ENCODE data around the gene TCERG1L. TPM values are rescaled to one million over a fixed set of nuclear protein-coding genes. Genes with fewer than 3 reads are reported as not detected.

TCERG1L gene
- polyA plus RNA-seq, 1 of the 3 experiments (the other 2 are of a cell fraction): not detected

GRCh38 chr10:131187274-131187673, 124.2 kb downstream of the TCERG1L start:
- TF ChIP-seq ELF1 (IDR thresholded peaks at IDR 0.05) (no peak), PBX3 (IDR thresholded peaks at IDR 0.05) (no peak)
- no peaks in the 10 kb centered on the region for H4K20me1 ChIP-seq (ENCODE audit: insufficient read depth)

GRCh38 chr10:131186547-131187253, 124.8 kb downstream of the TCERG1L start:
- Histone ChIP-seq H3K9me2 (no peaks in the 10 kb centered on the region), H3K27me3 (ENCODE audit: insufficient read depth) (no peaks in the 10 kb centered on the region), H3K4me2 (no peak overlapping the region), H3K4me1 (ENCODE audit: control insufficient read depth in 1 of 2, insufficient read depth in 2 of 2, low read depth in 1 of 2, low read length in 1 of 2) (peaks cover 0 to 3% of the 10 kb centered on the region in 2 experiments; a peak in 1 of 4 replicates), H3K9ac (no peak overlapping the region), H3K36me3 (replicated peaks in 1 of 2; ENCODE audit: control insufficient read depth in 1 of 2, insufficient read depth in 2 of 2, low read length in 1 of 2) (no peaks in the 10 kb centered on the region), H2AFZ (ENCODE audit: low read depth) (no peak overlapping the region), H3K27ac (ENCODE audit: low read depth in 2 of 2, low read length in 1 of 2) (no peak overlapping the region), H3K79me2 (ENCODE audit: insufficient read depth) (no peaks in the 10 kb centered on the region), H3K4me3 (ENCODE audit: low read depth in 2 of 2, low read length in 1 of 2) (no peak overlapping the region), H3K9me3 (no peaks in the 10 kb centered on the region), H4K20me1 (ENCODE audit: insufficient read depth) (no peaks in the 10 kb centered on the region), H3F3A (replicated peaks; ENCODE audit: insufficient read depth) (no peaks in the 10 kb centered on the region)
- ChIA-PET POLR2A (no interaction called here), CTCF (interaction anchor here (1.4 kb wide), 2 partner anchors 9 to 23 kb away, joined by 3 read pairs; no protein-coding TSS in a partner anchor)
- TF ChIP-seq RXRA (IDR thresholded peaks at IDR 0.05; ENCODE audit: borderline replicate concordance, low read depth) (no peak), GATA2 (CRISPR knock-in tag; IDR thresholded peaks at IDR 0.05) (no peak), TEAD4 (IDR thresholded peaks at IDR 0.05; ENCODE audit: borderline replicate concordance, insufficient read depth) (no peak), NRF1 (IDR thresholded peaks at IDR 0.05; ENCODE audit: low read depth, low read length) (no peak), ZBTB33 (IDR thresholded peaks at IDR 0.05; ENCODE audit: borderline replicate concordance, low read depth) (no peak), MXI1 (IDR thresholded peaks at IDR 0.05; ENCODE audit: low read depth, low read length) (no peak), EP300 (IDR thresholded peaks at IDR 0.05; ENCODE audit: borderline replicate concordance in 1 of 2, low read depth in 1 of 2, low read length in 1 of 2) (no peak), YY1 (IDR thresholded peaks at IDR 0.05; ENCODE audit: low read depth) (no peak), FOXJ3 (CRISPR knock-in tag; IDR thresholded peaks at IDR 0.05) (no peak), ELF1 (IDR thresholded peaks at IDR 0.05) (no peak), SIN3A (IDR thresholded peaks at IDR 0.05; ENCODE audit: borderline replicate concordance, low read depth, low read length) (no peak), USF1 (IDR thresholded peaks at IDR 0.05; ENCODE audit: borderline replicate concordance, low read depth) (no peak), NFIC (IDR thresholded peaks at IDR 0.05; ENCODE audit: borderline replicate concordance) (no peak), PBX3 (IDR thresholded peaks at IDR 0.05) (no peak), MEF2A (IDR thresholded peaks at IDR 0.05; ENCODE audit: borderline replicate concordance, low read depth) (no peak), RAD21 (IDR thresholded peaks at IDR 0.05; ENCODE audit: low read length) (no peak)
- 29% methylated on average over 12 of the region's 12 CpGs for WGBS (ENCODE audit: low lambda C conversion rate)
- DNase-seq: no peak

More at GRCh38 chr10:131187274-131187673, 124.2 kb downstream of the TCERG1L start:
- no peaks in the 10 kb centered on the region for H3K79me2 ChIP-seq (ENCODE audit: insufficient read depth)
- ChIA-PET CTCF (interaction anchor here (1.4 kb wide), 2 partner anchors 9 to 24 kb away, joined by 3 read pairs; no protein-coding TSS in a partner anchor), POLR2A (no interaction called here)
- H3F3A ChIP-seq (replicated peaks; ENCODE audit: insufficient read depth): no peaks in the 10 kb centered on the region
- 21% methylated on average over 2 of the region's 7 CpGs for WGBS (ENCODE audit: low lambda C conversion rate)
- no peak overlapping the region for H3K27ac ChIP-seq (ENCODE audit: low read depth in 2 of 2, low read length in 1 of 2)
- DNase-seq: no peak
- H3K9ac ChIP-seq: no peak overlapping the region
- no peak overlapping the region for H3K4me2 ChIP-seq
- peaks cover 0 to 3% of the 10 kb centered on the region in 2 experiments; a peak in 1 of 4 replicates for H3K4me1 ChIP-seq (ENCODE audit: control insufficient read depth in 1 of 2, insufficient read depth in 2 of 2, low read depth in 1 of 2, low read length in 1 of 2)
- H3K36me3 ChIP-seq (replicated peaks in 1 of 2; ENCODE audit: control insufficient read depth in 1 of 2, insufficient read depth in 2 of 2, low read length in 1 of 2): no peaks in the 10 kb centered on the region
- no peak overlapping the region for H2AFZ ChIP-seq (ENCODE audit: low read depth)
- no peaks in the 10 kb centered on the region for H3K27me3 ChIP-seq (ENCODE audit: insufficient read depth)
- no peak overlapping the region for H3K4me3 ChIP-seq (ENCODE audit: low read depth in 2 of 2, low read length in 1 of 2)
- H3K9me3 ChIP-seq: no peaks in the 10 kb centered on the region
- no peaks in the 10 kb centered on the region for H3K9me2 ChIP-seq
